ENCODE data around the gene G6PD.

The G6PD gene

GRCh38 chrX:154486052-154486395, 60.6 kb downstream of the G6PD start:
- DNase-seq: no peak

GRCh38 chrX:154485150-154486051, 61.2 kb downstream of the G6PD start:
- no peak for DNase-seq

- no peak for DNase-seq
Measured at GRCh38 chrX:154484255-154485149, 62.1 kb downstream of the G6PD start.

GRCh38 chrX:154483325-154483724, 63.3 kb downstream of the G6PD start:
- no peak for DNase-seq

GRCh38 chrX:154482786-154483185, 63.9 kb downstream of the G6PD start:
- DNase-seq: no peak

- DNase-seq: no peak
Measured at GRCh38 chrX:154481911-154482601, 64.6 kb downstream of the G6PD start.
